Endothelial cell of umbilical vein (primary cell): ENCODE measurements around the gene ZNF396.

Experiments used
- JUN ChIP-seq: IDR thresholded peaks from 2 replicates; pipeline ENCODE4 v1.6.1; 2011; ENCODE audit warnings: borderline replicate concordance, low read depth; ENCODE audit not compliant: insufficient read length, insufficient read depth
- POLR2AphosphoS5 ChIP-seq: IDR thresholded peaks from 2 replicates; pipeline ENCODE4 v1.6.1; 2012; ENCODE audit warnings: low read depth, mild to moderate bottlenecking, control low read depth, low read length, moderate library complexity; ENCODE audit not compliant: insufficient read depth
- TF ChIP-seq, protein P1 (sequence below), 2 donors: IDR thresholded peaks; 1 replicate in 1 of 2; 2 replicates in 1 of 2; pipeline ENCODE4 v1.5.1; 2011; ENCODE audit warnings: low read length in 2 of 2, mild to moderate bottlenecking in 2 of 2, moderate library complexity in 2 of 2, control low read depth in 1 of 2, inconsistent platforms in 1 of 2, low read depth in 1 of 2; ENCODE audit not compliant: insufficient read depth in 1 of 2; ENCODE audit errors: extremely low read depth in 1 of 2

DNA sequence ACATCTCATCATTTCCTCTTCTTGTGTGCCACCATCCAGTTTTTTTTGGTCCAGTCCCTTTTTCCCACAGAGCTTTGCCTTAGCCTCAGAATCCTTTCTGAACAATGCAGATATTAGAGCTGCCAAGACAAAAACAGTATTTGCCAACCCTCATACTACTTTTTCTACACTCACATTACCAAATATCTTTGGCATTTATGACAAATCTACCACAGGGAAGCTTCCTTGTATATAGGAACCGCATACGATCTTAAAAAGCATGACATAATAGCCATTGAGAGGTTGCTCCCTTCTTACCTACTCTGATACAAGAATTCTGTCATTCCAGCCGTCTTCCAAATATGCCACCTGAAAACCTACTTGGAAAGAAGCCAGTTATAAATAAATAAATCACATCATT is 42.3 kb downstream of the ZNF396 start:
- TF ChIP-seq, protein P1, sequence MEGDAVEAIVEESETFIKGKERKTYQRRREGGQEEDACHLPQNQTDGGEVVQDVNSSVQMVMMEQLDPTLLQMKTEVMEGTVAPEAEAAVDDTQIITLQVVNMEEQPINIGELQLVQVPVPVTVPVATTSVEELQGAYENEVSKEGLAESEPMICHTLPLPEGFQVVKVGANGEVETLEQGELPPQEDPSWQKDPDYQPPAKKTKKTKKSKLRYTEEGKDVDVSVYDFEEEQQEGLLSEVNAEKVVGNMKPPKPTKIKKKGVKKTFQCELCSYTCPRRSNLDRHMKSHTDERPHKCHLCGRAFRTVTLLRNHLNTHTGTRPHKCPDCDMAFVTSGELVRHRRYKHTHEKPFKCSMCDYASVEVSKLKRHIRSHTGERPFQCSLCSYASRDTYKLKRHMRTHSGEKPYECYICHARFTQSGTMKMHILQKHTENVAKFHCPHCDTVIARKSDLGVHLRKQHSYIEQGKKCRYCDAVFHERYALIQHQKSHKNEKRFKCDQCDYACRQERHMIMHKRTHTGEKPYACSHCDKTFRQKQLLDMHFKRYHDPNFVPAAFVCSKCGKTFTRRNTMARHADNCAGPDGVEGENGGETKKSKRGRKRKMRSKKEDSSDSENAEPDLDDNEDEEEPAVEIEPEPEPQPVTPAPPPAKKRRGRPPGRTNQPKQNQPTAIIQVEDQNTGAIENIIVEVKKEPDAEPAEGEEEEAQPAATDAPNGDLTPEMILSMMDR (IDR thresholded peaks at IDR 0.05; ENCODE audit: extremely low read depth in 1 of 2, insufficient read depth in 1 of 2, low read depth in 1 of 2, low read length in 2 of 2) = no peak
- no peak for TF ChIP-seq POLR2AphosphoS5
- TF ChIP-seq JUN = no peak
